WTC11 (cell line): ENCODE data around the gene DCST2. TPM values are rescaled to one million over a fixed set of nuclear protein-coding genes. Genes with fewer than 3 reads are reported as not detected.

ENCODE experiments used
- ATAC-seq: fragments of 200-7000 bp; cut with Tn5 transposase; 2 replicates; pipeline ENCODE4 v1.10.0; 2021; ENCODE audit warnings: mild to moderate bottlenecking, moderate library complexity
- CTCF ChIA-PET: fragments of 300-600 bp; sonication (Branson Sonifier 250); formaldehyde crosslinking; loops from one replicate; lab custom pipeline; 2021; ENCODE audit warnings: antibody characterized with exemption; lab: Charles Lee
- POLR2A ChIA-PET: fragments of 350-600 bp; sonication (Branson Sonifier 250); formaldehyde crosslinking; loops from one replicate; lab custom pipeline; 2021; ENCODE audit warnings: antibody characterized with exemption; lab: Charles Lee
- DNase-seq: peaks from one replicate; pipeline ENCODE4 v3.0.0; 2021; ENCODE audit warnings: low spot score
- H3K27ac Mint-ChIP-seq: 2 replicates; pipeline ENCODE4 v1.8.0; 2021; ENCODE audit warnings: mixed read lengths
- H3K27me3 Mint-ChIP-seq: 2 replicates; pipeline ENCODE4 v1.8.0; 2021; ENCODE audit warnings: low read depth, mild to moderate bottlenecking, moderate library complexity, mixed read lengths
- H3K36me3 Mint-ChIP-seq: 2 replicates; pipeline ENCODE4 v1.8.0; 2021; ENCODE audit warnings: mixed read lengths
- H3K4me1 Mint-ChIP-seq: 2 replicates; pipeline ENCODE4 v1.8.0; 2022; ENCODE audit warnings: mixed read lengths
- H3K4me3 Mint-ChIP-seq: 2 replicates; pipeline ENCODE4 v1.8.0; 2021; ENCODE audit warnings: mild to moderate bottlenecking, moderate library complexity, mixed read lengths
- H3K9me3 Mint-ChIP-seq: 2 replicates; pipeline ENCODE4 v1.8.0; 2021; ENCODE audit warnings: mixed read lengths
- ARID4B ChIP-seq: sonication (generic); formaldehyde crosslinking; IDR thresholded peaks from 2 replicates; pipeline ENCODE4 v1.8.0; 2023; ENCODE audit warnings: missing genetic modification reagents, mild to moderate bottlenecking, borderline replicate concordance
- ATF2 ChIP-seq: sonication (generic); formaldehyde crosslinking; IDR thresholded peaks from 2 replicates; pipeline ENCODE4 v1.8.1; 2022; ENCODE audit warnings: low read depth, missing genetic modification reagents, borderline replicate concordance
- JAZF1 ChIP-seq: fragments of 250-450 bp; sonication (Bioruptor Pico); IDR thresholded peaks from 2 replicates; pipeline ENCODE4 v1.9.0; 2021; ENCODE audit warnings: moderate library complexity, mild to moderate bottlenecking, inconsistent platforms
- PREB ChIP-seq: sonication (generic); formaldehyde crosslinking; IDR thresholded peaks from 2 replicates; pipeline ENCODE4 v1.8.1; 2022; ENCODE audit warnings: mild to moderate bottlenecking, missing genetic modification reagents, moderate library complexity, borderline replicate concordance
- RORB ChIP-seq: fragments of 250-450 bp; sonication (Bioruptor Pico); IDR thresholded peaks from 2 replicates; pipeline ENCODE4 v1.9.0; 2021; ENCODE audit warnings: mild to moderate bottlenecking
- USF2 ChIP-seq: sonication (generic); formaldehyde crosslinking; IDR thresholded peaks from 2 replicates; pipeline ENCODE4 v1.8.1; 2023; ENCODE audit warnings: mild to moderate bottlenecking, missing genetic modification reagents, moderate library complexity
- ZNF512 ChIP-seq: sonication (generic); formaldehyde crosslinking; IDR thresholded peaks from 2 replicates; pipeline ENCODE4 v1.8.1; 2022; ENCODE audit warnings: missing genetic modification reagents, borderline replicate concordance
- ZNF532 ChIP-seq: fragments of 250-450 bp; sonication (Bioruptor Pico); IDR thresholded peaks from 2 replicates; pipeline ENCODE4 v1.9.0; 2021; ENCODE audit warnings: mild to moderate bottlenecking, borderline replicate concordance
- ZNF671 ChIP-seq: fragments of 250-450 bp; sonication (Bioruptor Pico); IDR thresholded peaks from 2 replicates; pipeline ENCODE4 v1.8.0; 2021; ENCODE audit warnings: mild to moderate bottlenecking
- total RNA-seq: library from RNA; stranded (reverse); gene quantifications from 3 replicates; pipeline ENCODE4 v1.2.3, GENCODE V29; 2021

DCST2 gene
- total RNA-seq, 1 experiment from 2014 or later, result 0.83 TPM

- no peaks in the 10 kb centered on the region for H3K9me3 Mint-ChIP-seq
- TF ChIP-seq ZNF671 (CRISPR knock-in tag) (no peak), ZNF512 (no peak), PREB (CRISPR knock-in tag) (no peak), RORB (no peak), USF2 (no peak), JAZF1 (no peak), ATF2 (CRISPR knock-in tag) (no peak), ARID4B (CRISPR knock-in tag) (no peak)
- TF ChIP-seq, all 79 proteins: peak for 0
- Mint-ChIP-seq H3K27ac (no peak overlapping the region), H3K36me3 (no peaks in the 10 kb centered on the region), H3K4me1 (peaks cover 28% of the 10 kb centered on the region), H3K27me3 (no peaks in the 10 kb centered on the region; the same call in none of the 2 replicates), H3K4me3 (no peak overlapping the region)
- POLR2A ChIA-PET, result interaction anchor here (0.6 to 1.4 kb wide), 10 partner anchors 13 to 306 kb away, joined by 3 to 5 read pairs (median 4); partner anchors contain the start of gene SHC1
- CTCF ChIA-PET, result interaction anchor here (0.6 to 5.6 kb wide), 42 partner anchors 8 to 1354 kb away, joined by 3 to 137 read pairs (median 6); partner anchors contain the start of genes DCST1, DCST2, EFNA3 and EFNA4
- no peak for DNase-seq
- ATAC-seq, result no peak
These were observed 10.8 kb upstream of the DCST2 start for GRCh38 chr1:155044365-155044764.

GRCh38 chr1:155043793-155044192 is 10.2 kb upstream of the DCST2 start:
- ATAC-seq (no peak), DNase-seq (no peak)
- no peaks in the 10 kb centered on the region for H3K9me3 Mint-ChIP-seq
- TF ChIP-seq USF2, result no peak
- no peaks in the 10 kb centered on the region; the same call in none of the 2 replicates for H3K27me3 Mint-ChIP-seq
- H3K27ac Mint-ChIP-seq, result no peak overlapping the region
- peaks cover 28% of the 10 kb centered on the region for H3K4me1 Mint-ChIP-seq
- no peak overlapping the region for H3K4me3 Mint-ChIP-seq
- CTCF ChIA-PET, result interaction anchor here (0.6 to 5.6 kb wide), 21 partner anchors 9 to 130 kb away, joined by 3 to 137 read pairs (median 9); partner anchors contain the start of genes EFNA3, EFNA4, KRTCAP2 and PBXIP1
- no peaks in the 10 kb centered on the region for H3K36me3 Mint-ChIP-seq
- POLR2A ChIA-PET, result interaction anchor here (0.6 to 1.4 kb wide), 7 partner anchors 13 to 306 kb away, joined by 3 to 5 read pairs (median 3); no protein-coding TSS in a partner anchor

GRCh38 chr1:155043301-155043702 is 9.7 kb upstream of the DCST2 start:
- Mint-ChIP-seq H3K4me1 (peaks cover 23% of the 10 kb centered on the region), H3K9me3 (no peaks in the 10 kb centered on the region), H3K4me3 (no peak overlapping the region), H3K27ac (no peak overlapping the region), H3K36me3 (no peaks in the 10 kb centered on the region), H3K27me3 (peaks cover 3% of the 10 kb centered on the region)
- CTCF ChIA-PET, result interaction anchor here (0.6 to 5.6 kb wide), 18 partner anchors 8 to 130 kb away, joined by 3 to 137 read pairs (median 14); partner anchors contain the start of genes ADAM15, EFNA3, EFNA4 and KRTCAP2
- no peak for DNase-seq
- TF ChIP-seq ZNF532 (CRISPR knock-in tag), result no peak
- TF ChIP-seq ATF2 (CRISPR knock-in tag), result no peak
- TF ChIP-seq, all 79 proteins: peak for 0
- no peak for ATAC-seq
- POLR2A ChIA-PET, result interaction anchor here (1.4 kb wide), 1 partner anchor 24 kb away, joined by 3 read pairs; no protein-coding TSS in a partner anchor
